Right lobe of liver (tissue), 6 donors: ENCODE data around the gene CLPTM1. TPM values are rescaled to one million over a fixed set of nuclear protein-coding genes. Genes with fewer than 3 reads are reported as not detected.

ENCODE experiments used
- ATAC-seq, 4 donors: fragments of 200-7000 bp; cut with Tn5 transposase; one replicate each; pipeline ENCODE4 v1.9.1; 2020; ENCODE audit warnings: mild to moderate bottlenecking in 4 of 4, moderate library complexity in 4 of 4
- DNase-seq, 3 donors: peaks; one replicate each; pipeline ENCODE4 v3.0.0-alpha.2; 2020
- H3K27ac ChIP-seq, 3 donors: fragments of 200-600 bp; one replicate each; pipeline ENCODE4 v1.8.0; 2022
- H3K27me3 ChIP-seq, 2 donors: fragments of 200-600 bp; one replicate each; pipeline ENCODE4 v1.8.0; 2022
- H3K36me3 ChIP-seq, 4 donors: fragments of 200-600 bp; sonication (generic) in 1 of 4; one replicate each; pipeline versions ENCODE4 v1.5.1 to v1.8.0; 2017 to 2022; ENCODE audit warnings: control low read depth in 1 of 4
- H3K4me1 ChIP-seq, 4 donors: fragments of 200-600 bp; sonication (generic) in 1 of 4; one replicate each; pipeline versions ENCODE4 v1.5.1 to v1.8.0; 2017 to 2022; ENCODE audit warnings: control low read depth in 1 of 4
- H3K4me3 ChIP-seq, 3 donors: fragments of 200-600 bp; one replicate each; pipeline ENCODE4 v1.8.0; 2022
- H3K9me3 ChIP-seq, 4 donors: fragments of 200-600 bp; sonication (generic) in 1 of 4; one replicate each; pipeline versions ENCODE4 v1.5.1 to v1.8.0; 2017 to 2022; ENCODE audit warnings: control low read depth in 1 of 4
- POLR2A ChIP-seq: fragments of 450-650 bp; IDR thresholded peaks from one replicate; pipeline ENCODE4 v1.6.1; 2017; ENCODE audit warnings: antibody characterized with exemption, mild to moderate bottlenecking
- whole genome bisulfite sequencing: methylation state at CpG from one replicate; pipeline ENCODE4 v1.1.6; 2018; ENCODE audit warnings: low coverage, low lambda C conversion rate; ENCODE audit not compliant: insufficient coverage; ENCODE audit errors: missing lambda C conversion rate; 5-methylcytosine and 5-hydroxymethylcytosine counted together
- intact Hi-C, 2 donors: fragments of 100-400 bp; cut with DNase I; formaldehyde crosslinking; loops; one replicate each; pipeline versions ENCODE4 v1.11.2 to v1.14.1; 2022
- total RNA-seq, 6 experiments: library from RNA; depleted of rRNA in 2 of 6; stranded (reverse); fragments of >200 nt in 2 of 6; fragmentation: NEBNext Ultra II Directional in 3 of 6; extraction: Animal tissue kit (Norgen Biotek cat#: 25700) in 3 of 6; gene quantifications; one replicate each; pipeline versions ENCODE4 v1.1.0 to v1.2.4, GENCODE V29; 2016 to 2023
- TF ChIP-seq, protein P1 (sequence below), 4 donors: fragments of 200-600 bp in 3 of 4; fragments of 450-650 bp in 1 of 4; IDR thresholded peaks; one replicate each; pipeline versions ENCODE4 v1.5.1 to v1.8.0; 2016 to 2022; ENCODE audit warnings: antibody characterized with exemption in 4 of 4, mild to moderate bottlenecking in 2 of 4
- donor health status: DM: no; HTN: yes; CAD: no.
- donor health status: DM: no; HTN: no; CAD: no.
- donor health status: DM: no; HTN: no; CAD: no.
- donor health status: DM: no; HTN: yes; CAD: no.
- donor health status: DM: no; HTN: yes; CAD: no.

The CLPTM1 gene
- total RNA-seq, 6 experiments from 2014 or later = 78.7 to 90.6 (median 83.9) TPM

DNA sequence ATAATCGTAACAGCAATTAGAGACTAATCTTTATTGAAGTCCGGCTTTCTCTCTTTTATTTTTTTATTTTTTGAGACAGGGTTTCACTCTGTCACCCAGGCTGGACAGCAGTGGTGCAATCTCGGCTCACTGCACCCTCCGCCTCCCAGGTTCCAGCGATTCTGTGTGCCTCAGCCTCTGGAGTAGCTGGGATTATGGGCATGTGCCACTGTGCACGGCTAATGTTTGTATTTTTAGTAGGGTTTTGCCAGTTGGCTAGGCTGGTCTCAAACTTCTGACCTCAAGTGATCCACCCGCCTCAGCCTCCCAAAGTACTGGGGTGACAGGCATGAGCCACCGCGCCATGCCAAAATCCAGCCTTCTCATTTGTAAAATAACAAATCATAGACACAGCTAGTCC, 5.6 kb upstream of the CLPTM1 start:
- TF ChIP-seq POLR2A = no peak
- TF ChIP-seq, protein P1, sequence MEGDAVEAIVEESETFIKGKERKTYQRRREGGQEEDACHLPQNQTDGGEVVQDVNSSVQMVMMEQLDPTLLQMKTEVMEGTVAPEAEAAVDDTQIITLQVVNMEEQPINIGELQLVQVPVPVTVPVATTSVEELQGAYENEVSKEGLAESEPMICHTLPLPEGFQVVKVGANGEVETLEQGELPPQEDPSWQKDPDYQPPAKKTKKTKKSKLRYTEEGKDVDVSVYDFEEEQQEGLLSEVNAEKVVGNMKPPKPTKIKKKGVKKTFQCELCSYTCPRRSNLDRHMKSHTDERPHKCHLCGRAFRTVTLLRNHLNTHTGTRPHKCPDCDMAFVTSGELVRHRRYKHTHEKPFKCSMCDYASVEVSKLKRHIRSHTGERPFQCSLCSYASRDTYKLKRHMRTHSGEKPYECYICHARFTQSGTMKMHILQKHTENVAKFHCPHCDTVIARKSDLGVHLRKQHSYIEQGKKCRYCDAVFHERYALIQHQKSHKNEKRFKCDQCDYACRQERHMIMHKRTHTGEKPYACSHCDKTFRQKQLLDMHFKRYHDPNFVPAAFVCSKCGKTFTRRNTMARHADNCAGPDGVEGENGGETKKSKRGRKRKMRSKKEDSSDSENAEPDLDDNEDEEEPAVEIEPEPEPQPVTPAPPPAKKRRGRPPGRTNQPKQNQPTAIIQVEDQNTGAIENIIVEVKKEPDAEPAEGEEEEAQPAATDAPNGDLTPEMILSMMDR (IDR thresholded peaks at IDR 0.05) = no peak
- intact Hi-C loops = loop anchor here in 1 of 2 donors (5.0 kb wide), 1 partner anchor 42 kb away; the partner anchor contains the start of gene APOE
- Histone ChIP-seq H3K27me3 (no peaks in the 10 kb centered on the region), H3K27ac (peak overlapping the region in 2 of 3 donors; percentile 4 to 63), H3K4me1 (peaks cover 0 to 39% (median 7%) of the 10 kb centered on the region in 4 donors), H3K4me3 (peak overlapping the region in 1 of 3 donors; percentile 19), H3K36me3 (no peaks in the 10 kb centered on the region), H3K9me3 (no peaks in the 10 kb centered on the region)
- peak in 1 of 3 donors; percentile 69 for DNase-seq
- ATAC-seq = no peak
- WGBS = 10% methylated on average over 9 of the region's 9 CpGs

- H3K9me3 ChIP-seq = no peaks in the 10 kb centered on the region
- intact Hi-C loops = loop anchor here in 1 of 2 donors (5.0 kb wide), 1 partner anchor 49 kb away; no protein-coding TSS in a partner anchor
- DNase-seq (peak in 2 of 3 donors; percentile 80 to 84), ATAC-seq (peak; percentile 22 to 50 (median 40))
- H3K27ac ChIP-seq = peak overlapping the region in 2 of 3 donors; percentile 52 to 63
- H3K27me3 ChIP-seq = no peaks in the 10 kb centered on the region
- 19% methylated on average over 9 of the region's 13 CpGs for WGBS
- peaks cover 0 to 46% (median 8%) of the 10 kb centered on the region in 4 donors for H3K4me1 ChIP-seq
- H3K4me3 ChIP-seq = no peak overlapping the region
- no peaks in the 10 kb centered on the region for H3K36me3 ChIP-seq
- peak; percentile 11 for TF ChIP-seq POLR2A
- TF ChIP-seq, protein P1 (IDR thresholded peaks at IDR 0.05) = peak; percentile 74 to 87 (median 76)
Observed at GRCh38 chr19:44951179-44952159, 3.7 kb upstream of the CLPTM1 start.

DNA sequence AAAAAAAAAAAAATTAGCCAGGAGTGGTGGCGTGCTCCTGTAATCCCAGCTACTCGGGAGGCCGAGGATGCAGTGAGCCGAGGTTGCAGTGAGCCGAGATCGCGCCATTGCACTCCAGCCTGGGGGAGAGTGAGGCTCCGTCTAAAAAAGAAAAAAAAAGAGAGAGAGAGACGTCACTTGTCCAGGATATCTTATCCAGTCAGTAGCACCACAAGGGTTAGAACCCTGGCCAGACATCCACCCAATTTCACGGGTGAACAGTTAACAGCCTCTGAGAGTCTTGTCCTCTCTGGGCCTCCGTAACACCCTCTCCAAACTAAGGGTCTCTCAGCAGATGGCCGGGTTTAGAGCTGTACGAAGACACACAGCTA, 917 bp upstream of the CLPTM1 start:
- H3K36me3 ChIP-seq = no peaks in the 10 kb centered on the region
- intact Hi-C loops = loop anchor here in 1 of 2 donors (5.0 kb wide), 1 partner anchor 52 kb away; no protein-coding TSS in a partner anchor
- H3K27ac ChIP-seq = peak overlapping the region; percentile 64 to 93 (median 81)
- H3K27me3 ChIP-seq = no peaks in the 10 kb centered on the region
- peaks cover 0 to 52% (median 11%) of the 10 kb centered on the region in 4 donors for H3K4me1 ChIP-seq
- no peak for TF ChIP-seq POLR2A
- TF ChIP-seq, protein P1 (IDR thresholded peaks at IDR 0.05) = no peak
- no peak for DNase-seq
- 13% methylated on average over 12 of the region's 13 CpGs for WGBS
- H3K4me3 ChIP-seq = peak overlapping the region; percentile 96 to 100 (median 99)
- ATAC-seq = peak in 2 of 4 donors; percentile 1 to 3
- H3K9me3 ChIP-seq = no peaks in the 10 kb centered on the region

GRCh38 chr19:44955505-44956439, 592 bp downstream of the CLPTM1 start:
- TF ChIP-seq, protein P1 (IDR thresholded peaks at IDR 0.05) = no peak
- no peak for TF ChIP-seq POLR2A
- H3K27ac ChIP-seq = peak overlapping the region; percentile 64 to 93 (median 81)
- DNase-seq = no peak

More at GRCh38 chr19:44955505-44956439, 592 bp downstream of the CLPTM1 start:
- Histone ChIP-seq H3K9me3 (no peaks in the 10 kb centered on the region), H3K27me3 (no peaks in the 10 kb centered on the region), H3K36me3 (no peaks in the 10 kb centered on the region), H3K4me1 (peaks cover 0 to 40% (median 8%) of the 10 kb centered on the region in 4 donors), H3K4me3 (peak overlapping the region; percentile 96 to 100 (median 99))
- intact Hi-C loops = no loop called here
- 6% methylated on average over 10 of the region's 40 CpGs for WGBS
- peak in 1 of 4 donors; percentile 6 for ATAC-seq
